ENCODE measurements around the gene SKA3.

DNA sequence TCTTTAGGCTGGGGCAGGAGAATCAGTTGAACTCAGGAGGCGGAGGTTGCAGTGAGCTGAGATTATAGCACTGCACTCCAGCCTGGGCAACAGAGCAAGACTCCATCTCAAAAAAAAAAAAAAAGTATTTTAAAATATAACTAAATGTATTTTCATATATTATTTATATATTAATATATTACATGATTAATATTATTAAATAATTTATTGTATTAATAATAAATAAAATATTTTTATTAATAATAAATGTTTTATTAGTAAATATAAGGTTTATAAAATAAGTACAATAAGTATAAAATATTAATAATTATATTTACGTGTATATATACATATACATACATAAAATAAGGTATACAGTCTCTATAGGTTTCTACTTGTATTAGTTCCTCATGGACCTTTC is 56.8 kb downstream of the SKA3 start:
- TF ChIP-seq, protein P1, sequence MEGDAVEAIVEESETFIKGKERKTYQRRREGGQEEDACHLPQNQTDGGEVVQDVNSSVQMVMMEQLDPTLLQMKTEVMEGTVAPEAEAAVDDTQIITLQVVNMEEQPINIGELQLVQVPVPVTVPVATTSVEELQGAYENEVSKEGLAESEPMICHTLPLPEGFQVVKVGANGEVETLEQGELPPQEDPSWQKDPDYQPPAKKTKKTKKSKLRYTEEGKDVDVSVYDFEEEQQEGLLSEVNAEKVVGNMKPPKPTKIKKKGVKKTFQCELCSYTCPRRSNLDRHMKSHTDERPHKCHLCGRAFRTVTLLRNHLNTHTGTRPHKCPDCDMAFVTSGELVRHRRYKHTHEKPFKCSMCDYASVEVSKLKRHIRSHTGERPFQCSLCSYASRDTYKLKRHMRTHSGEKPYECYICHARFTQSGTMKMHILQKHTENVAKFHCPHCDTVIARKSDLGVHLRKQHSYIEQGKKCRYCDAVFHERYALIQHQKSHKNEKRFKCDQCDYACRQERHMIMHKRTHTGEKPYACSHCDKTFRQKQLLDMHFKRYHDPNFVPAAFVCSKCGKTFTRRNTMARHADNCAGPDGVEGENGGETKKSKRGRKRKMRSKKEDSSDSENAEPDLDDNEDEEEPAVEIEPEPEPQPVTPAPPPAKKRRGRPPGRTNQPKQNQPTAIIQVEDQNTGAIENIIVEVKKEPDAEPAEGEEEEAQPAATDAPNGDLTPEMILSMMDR (conservative IDR thresholded peaks at IDR 0.05; ENCODE audit: low read depth, low read length) = no peak
- TF ChIP-seq EZH2 (IDR thresholded peaks at IDR 0.05; ENCODE audit: borderline replicate concordance, low read depth, low read length, poor library complexity, severe bottlenecking) = no peak
